Femur (tissue), 1 donor: ENCODE data around the gene MINDY4.

Source experiments
- DNase-seq: peaks from one replicate; pipeline ENCODE4 v3.0.0-alpha.2; 2017

Gene MINDY4

GRCh38 chr7:30859940-30860496 is 88.8 kb downstream of the MINDY4 start:
- no peak for DNase-seq

DNA sequence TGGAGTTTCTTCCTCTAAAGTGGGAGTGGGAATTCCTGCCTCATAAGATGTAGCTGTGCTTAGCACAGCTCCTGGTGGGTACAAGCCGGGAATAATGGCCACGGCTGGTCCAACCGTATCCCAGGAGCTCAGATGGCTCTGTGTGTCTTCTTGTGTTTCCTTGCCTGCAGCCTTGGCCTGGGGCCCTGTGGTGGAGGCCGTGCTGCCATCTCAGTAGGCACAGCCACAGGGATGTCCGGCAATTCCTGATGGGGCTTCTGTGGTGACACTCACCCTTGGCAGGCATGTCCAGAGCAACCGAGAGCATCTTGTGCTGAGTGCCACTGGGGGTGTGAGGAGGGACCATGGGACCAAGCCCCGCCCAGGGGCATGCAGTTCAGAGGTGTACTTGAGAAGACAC is 90.4 kb downstream of the MINDY4 start:
- DNase-seq, result no peak

GRCh38 chr7:30862995-30863705 is 91.9 kb downstream of the MINDY4 start:
- DNase-seq, result no peak

DNA sequence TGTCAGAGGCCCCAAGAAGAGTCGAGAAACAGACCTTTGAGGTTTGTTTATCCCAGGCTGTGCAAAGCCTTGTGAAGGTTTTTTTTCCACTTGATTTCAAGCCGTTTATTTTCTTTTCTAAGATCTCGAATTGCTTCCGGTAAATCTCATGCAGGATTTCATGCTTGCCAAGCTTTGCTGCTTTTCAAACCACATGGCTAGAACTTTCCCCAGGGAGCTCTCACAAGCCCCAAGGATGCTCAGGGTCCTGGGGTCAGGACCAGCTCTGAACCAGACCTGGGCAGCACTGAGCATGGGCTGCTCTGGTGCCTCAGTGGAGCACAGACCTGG is 92.5 kb downstream of the MINDY4 start:
- no peak for DNase-seq

- no peak for DNase-seq
These were observed 92.9 kb downstream of the MINDY4 start for GRCh38 chr7:30864101-30864500.

GRCh38 chr7:30865076-30865475 is 93.9 kb downstream of the MINDY4 start:
- no peak for DNase-seq

- no peak for DNase-seq
These were observed 94.6 kb downstream of the MINDY4 start for GRCh38 chr7:30865821-30866220.

DNA sequence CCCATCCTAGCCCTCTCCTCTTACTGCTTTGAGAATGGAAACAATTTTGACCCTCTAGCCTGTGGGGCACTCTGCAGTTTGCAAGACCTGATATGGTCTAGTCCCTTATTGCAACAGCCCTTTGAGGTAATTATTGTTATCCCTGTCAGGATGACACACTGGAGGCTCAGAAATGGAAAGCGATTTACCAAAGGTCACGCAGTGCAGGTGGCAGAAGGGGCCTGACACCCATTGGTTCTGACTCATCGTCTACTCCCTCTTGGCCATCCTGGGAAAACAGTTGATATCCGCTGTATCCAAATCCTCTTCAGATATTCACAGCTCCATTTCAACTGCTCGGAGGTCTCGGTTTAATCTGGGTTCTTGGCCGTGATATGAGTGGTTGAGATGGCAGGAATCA is 95.7 kb downstream of the MINDY4 start:
- no peak for DNase-seq

DNA sequence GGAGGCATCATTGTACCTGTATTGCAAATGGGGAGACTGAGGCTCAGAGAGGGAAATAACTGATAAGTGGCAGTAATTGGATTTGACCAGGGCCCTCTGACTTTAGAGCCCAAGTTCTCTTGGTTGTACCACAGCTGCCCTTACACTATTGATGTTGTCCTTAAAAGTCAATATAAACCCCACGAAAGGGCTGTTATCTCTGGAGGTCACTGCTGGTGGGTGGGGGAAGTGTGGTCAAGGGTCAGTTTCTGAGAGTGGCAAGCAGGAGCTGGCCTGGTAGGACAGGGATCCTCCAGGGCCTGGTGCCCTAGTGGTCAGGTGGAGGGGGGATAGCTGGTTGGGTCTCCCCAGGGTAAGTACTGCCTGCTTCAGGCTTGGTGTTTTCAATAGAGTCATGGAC is 96.3 kb downstream of the MINDY4 start:
- DNase-seq, result no peak

DNA sequence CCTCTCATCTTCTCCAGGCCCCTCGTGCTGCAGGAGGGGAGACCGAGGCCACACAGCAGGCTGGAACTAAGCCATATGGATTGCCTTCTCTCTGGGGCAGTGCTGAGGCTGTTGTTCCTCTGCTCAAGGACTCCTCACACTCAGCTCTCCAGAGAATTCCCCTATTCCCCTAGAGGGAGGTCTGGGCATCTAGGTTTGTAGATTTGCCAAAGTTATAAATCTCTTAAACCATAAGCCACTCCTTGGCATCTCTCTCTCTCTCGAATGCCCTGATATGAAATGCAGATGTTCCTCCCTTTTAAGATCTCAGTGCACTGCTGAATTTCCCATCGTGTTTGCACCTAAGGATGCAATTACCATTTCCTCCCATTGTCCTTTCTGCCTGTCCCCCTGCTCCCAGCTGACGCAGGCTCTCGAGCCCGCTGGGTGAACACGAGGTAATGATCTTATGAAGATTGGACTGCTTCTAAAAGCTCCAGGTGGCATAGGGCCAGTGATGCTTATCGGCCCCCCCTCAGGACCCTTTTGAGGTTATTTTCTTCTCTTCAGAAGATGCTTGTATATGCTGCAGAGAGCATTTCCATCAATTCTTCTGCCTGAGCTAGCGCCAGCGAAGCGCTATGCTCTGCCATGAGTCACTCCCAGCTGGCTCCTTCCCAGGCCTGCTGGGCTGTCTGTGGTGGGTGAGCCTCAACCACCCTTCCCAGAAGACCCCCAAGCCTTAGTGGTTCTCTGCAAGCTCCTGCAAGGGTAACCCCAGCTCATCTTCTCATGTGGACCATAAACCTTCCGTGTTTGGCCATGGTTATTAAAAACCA is 98.8 kb downstream of the MINDY4 start:
- DNase-seq, result peak; percentile 55

DNA sequence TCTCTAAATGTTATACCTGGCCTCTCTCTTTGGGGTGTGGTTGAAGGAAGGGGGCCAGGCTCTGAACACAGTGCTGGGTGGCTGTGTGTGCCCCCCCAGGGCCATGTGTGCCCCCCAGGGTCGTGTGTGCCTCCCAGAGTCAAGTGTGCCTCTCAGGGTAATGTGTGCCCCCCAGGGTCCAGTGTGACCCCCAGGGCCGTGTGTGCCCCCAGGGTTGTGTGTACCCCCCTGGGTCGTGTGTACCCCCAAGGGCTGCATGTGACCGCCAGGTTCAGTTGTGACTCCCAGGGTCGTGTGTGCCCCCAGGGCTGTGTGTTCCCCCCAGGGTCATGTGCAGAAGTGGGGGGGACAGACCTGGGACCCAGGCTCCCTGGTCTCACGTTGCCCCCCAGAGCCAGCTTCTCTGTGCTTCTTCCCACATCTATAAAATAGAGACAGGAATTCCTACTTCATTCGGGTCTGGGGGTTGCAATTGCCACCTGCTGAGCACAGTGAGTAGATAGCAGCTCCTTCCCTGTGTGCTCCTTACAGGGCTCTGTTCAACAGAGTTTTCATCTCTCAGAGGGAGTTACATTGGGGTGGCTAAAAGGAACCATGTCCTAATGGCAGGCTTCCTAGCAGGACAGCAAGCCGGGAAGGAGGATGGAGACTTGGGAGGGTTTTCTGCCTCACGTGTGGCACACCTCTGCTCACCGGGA is 99.8 kb downstream of the MINDY4 start:
- DNase-seq, result no peak

- no peak for DNase-seq
These were observed 100.4 kb downstream of the MINDY4 start for GRCh38 chr7:30871655-30872054.

- DNase-seq, result no peak
These were observed 102.0 kb downstream of the MINDY4 start for GRCh38 chr7:30873207-30873606.

DNA sequence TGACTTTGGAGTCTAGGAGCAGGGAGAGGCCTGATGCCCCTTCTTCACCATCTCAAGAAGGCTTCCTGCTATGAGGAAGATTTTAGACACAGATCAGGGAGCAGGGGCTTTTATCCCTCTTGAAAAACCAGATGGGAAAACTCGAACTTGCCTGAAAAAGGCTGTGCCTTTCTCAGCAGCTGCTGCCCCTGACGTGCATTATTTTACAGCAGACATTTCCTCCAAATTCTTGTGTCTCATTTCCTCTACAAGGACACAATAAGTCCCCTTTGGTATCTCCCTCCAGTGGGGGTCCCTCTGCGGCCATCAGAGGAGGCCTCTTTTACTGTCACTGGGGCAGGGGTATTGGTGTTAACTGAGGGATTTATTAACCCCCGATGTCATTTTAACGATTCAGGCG is 102.4 kb downstream of the MINDY4 start:
- DNase-seq, result no peak

- DNase-seq, result no peak
These were observed 103.6 kb downstream of the MINDY4 start for GRCh38 chr7:30874656-30875302.

GRCh38 chr7:30877015-30877769 is 106.0 kb downstream of the MINDY4 start:
- DNase-seq, result peak; percentile 57

DNA sequence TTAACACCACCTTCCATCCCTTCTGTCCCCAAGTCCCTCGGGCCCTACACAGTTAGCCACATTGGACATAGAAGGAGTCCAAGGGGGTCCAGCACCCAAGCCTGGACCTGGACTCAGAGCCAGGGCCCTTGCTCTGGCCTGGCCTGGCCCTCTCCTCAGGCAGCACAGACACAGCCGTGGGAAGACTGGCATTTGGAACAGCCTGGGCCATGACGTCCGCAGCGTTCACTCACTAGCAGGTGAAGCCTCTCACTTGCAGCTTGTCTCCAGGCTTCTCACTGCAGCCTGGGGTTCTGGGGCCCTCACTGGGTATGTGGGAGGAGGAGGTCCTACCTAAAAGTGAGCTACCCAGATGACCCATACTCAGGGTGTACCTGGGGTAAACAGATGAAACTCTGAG is 106.8 kb downstream of the MINDY4 start:
- DNase-seq, result no peak

- DNase-seq, result no peak
These were observed 108.2 kb downstream of the MINDY4 start for GRCh38 chr7:30879139-30880124.

GRCh38 chr7:30880125-30880720 is 109.0 kb downstream of the MINDY4 start:
- DNase-seq, result no peak

DNA sequence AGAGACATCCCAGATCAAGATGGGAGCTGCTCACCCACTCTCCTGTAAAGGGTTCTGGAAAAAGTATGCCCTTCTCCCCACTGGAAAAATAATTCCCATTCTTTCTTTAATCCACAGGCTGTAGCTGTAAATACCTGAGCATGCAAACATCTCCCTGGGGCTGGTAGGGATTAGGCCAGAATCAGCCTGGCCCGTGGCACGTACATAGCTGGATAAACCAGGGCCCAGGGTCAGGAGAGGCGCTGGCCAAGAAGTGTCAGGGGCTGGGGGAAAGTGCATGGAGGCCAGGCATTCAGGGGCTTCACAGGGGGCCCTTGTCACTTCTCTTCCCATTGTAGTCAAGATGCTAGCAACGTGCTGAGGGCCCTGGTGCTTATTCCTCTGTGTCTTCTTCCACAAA is 109.7 kb downstream of the MINDY4 start:
- no peak for DNase-seq

DNA sequence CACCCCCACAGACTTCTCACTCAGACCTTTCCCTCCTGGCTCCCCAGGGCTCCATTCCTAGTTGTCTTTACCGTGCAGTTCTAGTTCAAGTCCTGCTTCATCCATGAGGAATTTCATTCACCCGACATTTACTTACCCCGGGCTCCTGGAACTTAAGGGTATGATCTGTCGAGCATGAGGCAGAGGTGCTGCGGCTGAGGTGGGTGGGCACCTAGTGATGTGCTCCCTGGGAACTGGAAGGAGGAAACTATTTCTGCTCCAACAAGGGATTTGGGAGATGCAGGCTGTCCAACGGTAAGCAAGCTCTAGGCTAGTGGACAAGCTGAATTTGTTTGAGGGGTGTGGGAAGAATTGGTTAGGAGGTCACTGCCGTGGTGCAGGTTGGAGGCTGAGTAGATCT is 110.2 kb downstream of the MINDY4 start:
- no peak for DNase-seq
